Putamen (tissue), 1 donor: Measurements from ENCODE around the gene TMIGD2.
"Not testable (repeated sequence)": the region's sequence is repeated elsewhere in the genome, so short reads cannot be mapped to it uniquely, and the experiment has no call there.

Experiments
- DNase-seq: peaks from one replicate; pipeline ENCODE4 v3.0.0-alpha.2; 2016; ENCODE audit warnings: low spot score

Gene TMIGD2

DNA sequence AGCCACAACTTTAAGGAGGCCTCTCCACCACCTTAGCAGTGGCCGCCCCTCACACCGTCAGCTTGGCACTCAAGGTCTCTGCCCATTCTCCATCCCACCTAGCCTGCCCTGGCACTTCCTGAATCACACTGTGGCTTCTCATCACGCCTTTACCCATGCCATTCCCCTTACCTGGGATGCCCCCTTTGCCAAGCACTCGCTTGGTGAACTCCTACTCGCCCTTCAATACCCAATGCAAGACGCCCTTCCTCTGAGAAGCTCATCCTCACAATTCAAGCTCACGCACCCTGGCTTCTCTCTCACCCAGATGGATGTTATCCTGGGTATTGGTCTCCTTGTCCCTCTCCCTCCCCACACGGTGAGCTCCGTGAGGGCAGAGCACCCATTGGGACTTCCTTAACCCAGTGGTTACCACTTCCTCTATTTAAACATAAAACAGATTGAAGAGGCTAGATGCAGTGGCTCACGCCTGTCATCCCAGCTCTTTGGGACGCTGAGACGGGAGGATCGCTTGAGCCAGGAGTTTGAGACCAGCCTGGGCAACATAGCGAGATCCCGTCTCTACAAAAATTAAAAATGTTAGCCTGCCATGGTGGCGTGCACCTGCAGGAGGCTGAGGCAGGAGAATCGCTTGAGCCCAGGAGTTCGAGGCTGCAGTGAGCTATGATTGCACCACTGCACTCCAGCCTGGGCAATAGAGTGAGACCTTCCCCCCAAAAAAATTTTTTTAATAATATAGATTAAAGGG, 35.8 kb downstream of the TMIGD2 start:
- no peak for DNase-seq

DNA sequence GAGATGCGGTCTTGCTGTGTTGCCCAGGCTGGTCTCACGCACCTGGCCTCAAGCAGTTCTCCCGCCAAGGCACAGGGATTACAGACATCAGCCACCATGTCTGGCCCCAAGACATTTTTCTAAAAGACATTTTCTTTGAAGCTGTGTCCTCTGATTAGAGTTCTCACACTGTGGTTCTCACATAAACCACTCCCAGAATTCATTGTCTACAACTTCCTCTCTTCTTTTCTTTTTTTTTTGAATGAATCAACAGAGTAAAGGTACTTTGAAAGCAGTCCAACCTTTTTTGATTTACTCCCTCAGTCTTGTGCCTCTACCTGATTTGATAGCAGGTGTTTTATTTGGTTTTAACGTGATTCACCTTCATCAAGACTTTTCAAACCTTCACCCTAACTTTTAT, 37.4 kb downstream of the TMIGD2 start:
- DNase-seq, result no peak

DNA sequence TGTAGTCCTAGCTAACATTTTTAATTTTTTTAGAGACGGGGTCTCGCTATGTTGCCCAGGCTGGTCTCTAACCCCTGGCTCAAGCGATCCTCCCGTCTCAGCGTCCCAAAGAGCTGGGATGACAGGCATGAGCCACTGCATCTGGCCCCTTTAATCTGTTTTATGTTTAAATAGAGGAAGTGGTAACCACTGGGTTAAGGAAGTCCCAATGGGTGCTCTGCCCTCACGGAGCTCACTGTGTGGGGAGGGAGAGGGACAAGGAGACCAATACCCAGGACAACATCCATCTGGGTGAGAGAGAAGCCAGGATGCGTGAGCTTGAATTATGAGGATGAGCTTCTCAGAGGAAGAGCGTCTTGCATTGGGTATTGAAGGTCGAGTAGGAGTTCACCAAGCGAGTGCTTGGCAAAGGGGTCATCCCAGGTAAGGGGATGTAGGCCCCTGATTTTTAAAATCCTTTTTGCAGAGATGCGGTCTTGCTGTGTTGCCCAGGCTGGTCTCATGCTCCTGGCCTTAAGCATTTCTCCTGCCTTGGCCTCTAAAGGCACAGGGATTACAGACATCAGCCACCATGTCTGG, 41.5 kb downstream of the TMIGD2 start:
- DNase-seq, result no peak

DNA sequence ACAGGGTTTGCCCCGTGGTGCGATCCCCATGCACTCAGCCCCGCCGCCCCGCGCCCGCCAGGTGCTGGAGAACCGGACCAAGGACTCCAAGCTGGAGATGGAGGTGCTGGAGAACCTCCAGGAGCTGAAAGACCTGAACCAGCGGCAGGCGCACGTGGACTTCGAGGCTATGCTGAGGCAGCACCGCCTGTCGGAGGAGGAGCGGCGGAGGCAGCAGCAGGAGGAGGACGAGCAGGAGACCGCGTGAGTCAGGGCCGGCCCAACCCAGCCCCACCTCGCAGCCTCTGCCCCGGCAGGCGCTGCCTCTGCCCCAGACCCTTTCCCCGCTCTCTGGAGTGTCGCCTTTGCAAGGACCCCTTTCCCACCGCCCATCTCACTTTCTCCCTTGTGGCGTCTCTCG, 44.0 kb downstream of the TMIGD2 start:
- no peak for DNase-seq

DNA sequence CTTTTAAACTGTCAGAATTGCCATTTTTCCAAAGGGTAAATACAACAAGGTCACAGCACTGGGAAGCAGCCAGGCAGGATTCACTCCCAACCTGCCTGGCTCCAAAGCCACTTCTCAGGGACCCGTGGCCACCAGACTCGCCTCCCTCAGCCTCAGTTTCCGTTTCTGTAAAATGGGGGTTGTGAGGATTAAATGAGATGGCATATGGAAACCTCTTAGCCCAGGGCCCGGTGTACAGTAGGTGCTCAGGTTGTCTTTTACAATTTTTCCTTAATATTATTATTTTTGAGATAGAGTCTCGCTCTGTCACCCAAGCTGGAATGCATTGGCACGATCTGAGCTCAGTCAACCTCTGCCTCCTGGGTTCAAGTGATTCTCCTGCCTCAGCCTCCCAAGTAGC, 45.2 kb downstream of the TMIGD2 start:
- DNase-seq, result no peak

DNA sequence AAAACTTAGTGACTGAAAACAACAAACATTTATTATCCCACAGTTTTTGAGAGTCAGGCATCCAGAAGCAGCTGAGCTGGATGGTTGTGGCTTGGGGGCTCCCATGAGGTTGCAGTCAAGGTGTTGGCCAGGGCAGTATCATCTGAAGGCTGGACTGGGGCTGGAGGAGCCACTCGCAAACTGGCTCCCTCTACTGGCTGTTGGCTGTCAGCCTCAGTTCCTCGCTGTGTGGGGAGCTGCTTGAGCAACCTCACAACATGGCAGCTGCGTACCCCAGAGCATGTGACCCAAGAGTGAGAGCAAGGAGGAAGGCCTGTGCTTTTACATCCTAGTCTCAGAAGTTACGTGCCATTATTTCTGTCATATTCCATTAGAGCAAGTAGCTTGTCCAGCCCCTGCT, 45.6 kb downstream of the TMIGD2 start:
- DNase-seq, result no peak

DNA sequence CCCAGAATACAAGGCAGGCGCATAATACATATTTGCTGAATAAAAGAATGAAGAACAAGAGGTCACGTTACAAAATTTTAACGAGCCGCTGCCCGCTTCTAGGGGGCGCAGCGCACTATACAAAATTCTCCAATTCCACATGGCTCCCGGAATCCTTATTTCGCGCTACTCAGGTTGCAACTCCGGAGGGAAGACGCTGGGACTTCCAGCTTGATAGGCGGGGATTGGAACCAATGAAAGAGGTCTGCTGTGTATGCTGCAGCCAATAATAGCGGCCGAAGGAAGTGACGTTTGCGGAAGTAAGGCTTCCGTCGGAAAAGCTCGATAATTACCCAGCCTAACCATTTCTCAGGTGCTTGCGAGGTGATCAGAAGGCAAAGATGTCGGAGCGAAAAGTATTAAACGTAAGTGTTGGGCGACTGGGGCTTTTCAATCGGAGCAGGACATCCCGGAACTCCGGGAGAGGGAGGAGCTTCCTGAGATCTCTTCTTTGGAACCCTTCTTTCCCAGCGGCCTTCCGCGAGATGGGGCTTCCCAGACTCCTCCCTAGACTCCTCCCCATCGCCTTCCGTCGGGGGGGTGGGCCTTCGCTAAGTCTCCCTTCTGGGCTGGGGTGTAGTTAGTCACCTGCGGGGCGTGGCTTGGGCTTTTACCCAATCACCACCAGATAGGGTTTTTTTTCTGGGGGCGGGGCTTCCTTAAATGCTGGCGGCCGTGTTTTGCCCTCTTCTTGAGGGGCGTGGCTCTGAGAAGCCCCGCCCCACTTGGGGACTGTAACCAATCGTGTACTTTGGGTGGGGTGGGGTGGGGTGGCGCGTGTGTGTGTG, 55.2 kb downstream of the TMIGD2 start, which contains the start of gene YJU2:
Gene YJU2, plus strand, starts transcription at position 314 of the 827 bp plus-strand sequence. Its CDS starts 67 bp downstream, at position 381.
- peak; percentile 97 for DNase-seq

DNA sequence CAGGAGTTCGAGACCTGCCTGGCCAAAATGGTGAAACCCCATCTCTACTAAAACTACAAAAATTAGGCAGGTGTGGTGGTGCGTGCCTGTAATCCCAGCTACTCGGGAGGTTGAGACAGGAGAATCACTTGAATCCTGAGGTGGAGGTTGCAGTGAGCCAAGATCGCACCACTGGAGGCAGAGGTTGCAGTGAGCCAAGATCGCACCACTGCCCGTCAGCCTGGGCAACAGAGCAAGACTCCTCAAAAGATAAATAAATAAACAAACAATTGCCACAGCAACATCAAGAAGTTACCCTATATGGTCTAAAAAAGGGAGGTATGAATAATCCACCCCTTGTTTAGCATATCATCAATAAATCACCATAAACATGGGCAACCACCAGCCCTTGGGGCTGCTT, 56.3 kb downstream of the TMIGD2 start:
- not testable (repeated sequence) for DNase-seq
